ENCODE measurements around the gene MED31.

Gene MED31

DNA sequence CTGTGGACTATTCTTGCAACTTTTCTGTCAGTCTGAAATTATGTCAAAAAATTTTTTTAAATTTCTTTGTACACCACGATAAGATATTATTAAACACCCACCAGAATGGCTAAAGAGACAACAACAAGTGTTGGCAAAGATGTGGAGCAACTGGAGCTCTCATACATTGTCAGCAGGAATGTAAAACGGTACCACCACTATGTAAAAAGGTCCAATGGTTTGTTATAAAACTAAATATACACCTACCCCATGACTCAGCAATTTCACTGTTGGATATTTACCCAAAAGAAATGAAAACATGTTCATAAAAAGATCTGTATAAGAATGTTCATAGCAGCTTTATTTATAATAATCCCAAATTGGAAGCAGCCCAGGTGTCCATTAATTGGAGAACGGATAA is 18.1 kb downstream of the MED31 start:
- no peak for DNase-seq (ENCODE audit: low read depth)
- no peak overlapping the region for H3K4me3 ChIP-seq (ENCODE audit: low read length)
- TF ChIP-seq, protein P1, sequence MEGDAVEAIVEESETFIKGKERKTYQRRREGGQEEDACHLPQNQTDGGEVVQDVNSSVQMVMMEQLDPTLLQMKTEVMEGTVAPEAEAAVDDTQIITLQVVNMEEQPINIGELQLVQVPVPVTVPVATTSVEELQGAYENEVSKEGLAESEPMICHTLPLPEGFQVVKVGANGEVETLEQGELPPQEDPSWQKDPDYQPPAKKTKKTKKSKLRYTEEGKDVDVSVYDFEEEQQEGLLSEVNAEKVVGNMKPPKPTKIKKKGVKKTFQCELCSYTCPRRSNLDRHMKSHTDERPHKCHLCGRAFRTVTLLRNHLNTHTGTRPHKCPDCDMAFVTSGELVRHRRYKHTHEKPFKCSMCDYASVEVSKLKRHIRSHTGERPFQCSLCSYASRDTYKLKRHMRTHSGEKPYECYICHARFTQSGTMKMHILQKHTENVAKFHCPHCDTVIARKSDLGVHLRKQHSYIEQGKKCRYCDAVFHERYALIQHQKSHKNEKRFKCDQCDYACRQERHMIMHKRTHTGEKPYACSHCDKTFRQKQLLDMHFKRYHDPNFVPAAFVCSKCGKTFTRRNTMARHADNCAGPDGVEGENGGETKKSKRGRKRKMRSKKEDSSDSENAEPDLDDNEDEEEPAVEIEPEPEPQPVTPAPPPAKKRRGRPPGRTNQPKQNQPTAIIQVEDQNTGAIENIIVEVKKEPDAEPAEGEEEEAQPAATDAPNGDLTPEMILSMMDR (conservative IDR thresholded peaks at IDR 0.05; ENCODE audit: low read length), result no peak

DNA sequence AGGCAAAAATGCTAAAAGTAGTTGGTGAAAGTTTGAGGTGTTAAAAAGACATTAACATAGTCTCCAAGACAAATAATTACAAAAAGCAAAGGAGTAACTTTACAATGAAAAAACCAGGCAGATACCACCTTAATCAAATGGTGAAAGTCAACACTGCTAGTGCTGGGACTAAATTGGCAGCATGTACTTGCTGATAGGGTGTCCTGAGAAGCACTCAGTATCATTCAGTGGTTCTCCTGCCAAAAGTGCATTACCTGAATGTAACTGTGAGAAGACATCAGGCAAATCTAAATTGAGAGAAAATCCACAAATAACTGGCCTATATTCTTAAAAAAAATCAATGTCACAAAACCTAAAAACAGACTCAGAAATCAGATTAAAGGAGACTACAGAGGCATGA is 18.9 kb downstream of the MED31 start:
- DNase-seq (ENCODE audit: low read depth), result no peak
- H3K4me3 ChIP-seq (ENCODE audit: low read length), result no peak overlapping the region
- TF ChIP-seq, protein P1 (conservative IDR thresholded peaks at IDR 0.05; ENCODE audit: low read length), result no peak

DNA sequence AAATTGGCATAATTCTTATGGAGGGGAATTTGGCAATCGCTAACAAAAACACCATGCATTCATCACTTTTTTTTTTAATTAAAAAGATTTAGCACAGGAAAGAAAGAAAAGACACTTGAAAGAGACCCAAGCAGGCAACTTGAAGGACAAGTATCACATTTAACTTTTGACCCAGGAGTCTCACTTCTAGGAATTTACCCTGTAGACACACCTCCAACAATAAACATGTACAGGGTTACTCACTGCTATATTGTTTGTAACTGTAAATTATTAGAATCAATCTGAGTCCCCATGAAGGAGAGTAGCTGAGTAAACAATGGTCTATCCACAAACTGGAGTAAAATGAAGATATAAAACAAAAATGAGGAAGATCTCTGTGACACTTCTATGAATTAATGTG is 21.0 kb downstream of the MED31 start:
- TF ChIP-seq, protein P1 (conservative IDR thresholded peaks at IDR 0.05; ENCODE audit: low read length), result no peak
- no peak for DNase-seq (ENCODE audit: low read depth)
- no peak overlapping the region for H3K4me3 ChIP-seq (ENCODE audit: low read length)

DNA sequence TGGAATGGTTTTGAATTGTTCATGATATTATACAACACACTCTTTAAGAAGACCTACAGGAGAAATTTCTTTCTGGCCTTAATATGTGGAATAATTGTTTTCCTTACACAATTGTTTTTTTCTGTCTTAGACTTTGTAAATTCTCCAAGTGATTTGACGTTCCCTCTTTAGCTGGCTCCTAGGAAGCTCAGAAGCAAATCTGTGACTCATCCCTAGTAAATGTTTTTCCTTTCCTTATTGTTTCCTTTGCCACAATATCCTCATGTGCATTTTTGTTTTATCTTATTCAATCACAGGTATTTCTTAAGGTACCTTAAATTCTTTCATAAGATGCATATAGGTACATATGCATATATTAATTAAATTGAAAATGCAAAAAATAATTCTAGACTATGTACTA is 24.4 kb downstream of the MED31 start:
- TF ChIP-seq, protein P1 (conservative IDR thresholded peaks at IDR 0.05; ENCODE audit: low read length), result no peak
- DNase-seq (ENCODE audit: low read depth), result peak; percentile 21
- H3K4me3 ChIP-seq (ENCODE audit: low read length), result no peak overlapping the region

DNA sequence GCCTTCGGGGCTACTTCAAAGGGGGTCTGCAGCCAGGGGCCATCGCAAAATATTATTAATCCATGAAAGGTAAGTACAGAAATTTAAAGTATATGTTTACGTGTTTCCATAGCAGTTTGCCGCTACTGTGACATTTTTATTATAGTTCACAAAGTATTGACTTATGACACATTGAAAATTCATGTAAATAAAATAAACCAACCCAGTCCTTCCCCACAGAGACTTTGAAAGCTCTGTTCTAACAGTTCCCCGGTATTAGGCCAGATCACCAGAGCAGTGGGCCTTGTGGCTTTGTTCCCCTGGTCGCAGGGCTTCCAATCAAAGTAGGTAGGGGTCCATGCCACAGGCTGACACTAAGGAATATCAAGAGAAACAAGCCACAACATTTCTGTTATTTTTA is 24.8 kb downstream of the MED31 start:
- DNase-seq (ENCODE audit: low read depth), result no peak
- no peak overlapping the region for H3K4me3 ChIP-seq (ENCODE audit: low read length)
- TF ChIP-seq, protein P1 (conservative IDR thresholded peaks at IDR 0.05; ENCODE audit: low read length), result no peak

DNA sequence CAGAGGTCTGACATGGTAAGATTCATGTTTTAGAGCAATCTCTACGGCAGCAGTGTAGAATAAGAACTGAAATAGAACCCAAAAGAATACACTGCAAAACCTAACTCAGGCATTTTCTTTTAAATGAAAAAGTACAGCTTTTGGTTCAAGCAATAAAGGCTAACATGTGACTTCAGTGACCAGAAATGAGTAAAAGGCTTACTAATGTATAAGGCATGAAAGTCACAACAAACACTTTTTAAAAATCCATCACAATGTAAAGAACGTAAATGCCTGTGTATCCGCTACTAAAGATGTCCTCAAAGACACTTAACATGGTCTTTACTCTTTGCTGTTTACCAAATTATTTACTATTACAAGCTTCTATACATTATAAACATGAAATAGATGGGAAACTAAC is 27.5 kb downstream of the MED31 start:
- H3K4me3 ChIP-seq (ENCODE audit: low read length), result no peak overlapping the region
- TF ChIP-seq, protein P1 (conservative IDR thresholded peaks at IDR 0.05; ENCODE audit: low read length), result no peak
- no peak for DNase-seq (ENCODE audit: low read depth)

DNA sequence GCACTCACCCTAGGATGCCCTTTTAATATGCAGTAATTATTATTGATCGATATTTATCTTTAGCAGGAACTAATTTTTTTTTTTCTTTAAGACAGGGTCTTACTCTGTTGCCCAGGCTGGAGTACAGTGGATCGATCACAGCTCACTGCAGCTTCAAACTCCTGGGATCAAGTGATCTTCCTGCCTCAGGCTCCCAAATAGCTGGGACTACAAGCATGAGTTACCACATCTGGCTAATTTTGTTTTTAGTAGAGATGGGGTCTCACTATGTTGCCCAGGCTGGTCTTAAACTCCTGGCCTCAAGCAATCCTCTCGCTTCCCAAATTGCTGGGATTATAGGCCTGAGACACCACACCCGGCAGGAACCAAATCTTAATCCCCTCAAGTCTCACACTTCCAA is 40.2 kb downstream of the MED31 start:
- TF ChIP-seq, protein P1 (conservative IDR thresholded peaks at IDR 0.05; ENCODE audit: low read length), result no peak
- H3K4me3 ChIP-seq (ENCODE audit: low read length), result no peak overlapping the region
- DNase-seq (ENCODE audit: low read depth), result no peak

Measured in AG10803 (cell line).